ENCODE results near the gene ARID2. TPM values are rescaled to one million over a fixed set of nuclear protein-coding genes. Genes with fewer than 3 reads are reported as not detected.

Gene ARID2
- total and polyA plus RNA-seq, 2 experiments from 2014 or later: 26.5 to 54.9 TPM

DNA sequence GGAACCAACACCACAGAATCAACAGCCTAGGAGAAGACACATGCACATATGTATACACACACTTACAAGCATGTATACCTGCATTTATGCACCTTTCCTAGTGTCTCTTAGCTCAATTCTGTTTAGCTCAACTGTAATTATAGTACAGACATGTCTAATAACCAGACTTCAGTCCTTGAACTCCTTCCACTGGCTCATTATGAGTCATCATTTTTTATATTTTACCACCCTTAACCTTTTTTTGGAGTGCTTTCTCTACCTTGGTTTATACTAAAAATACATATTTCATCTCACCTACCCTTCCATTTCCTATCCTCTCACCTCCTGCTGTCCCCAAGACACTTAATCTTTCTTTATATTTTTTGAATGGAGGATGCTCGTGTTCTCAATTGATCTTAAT is 110.4 kb downstream of the ARID2 start:
- Histone ChIP-seq H2AFZ (no peak overlapping the region), H3F3A (replicated peaks; ENCODE audit: low read depth) (no peaks in the 10 kb centered on the region), H3K27me3 (ENCODE audit: insufficient read depth) (no peaks in the 10 kb centered on the region), H3K79me2 (replicated peaks; ENCODE audit: insufficient read depth) (no peaks in the 10 kb centered on the region), H3K27ac (ENCODE audit: low read depth) (no peak overlapping the region), H3K4me1 (ENCODE audit: insufficient read depth) (no peaks in the 10 kb centered on the region), H4K20me1 (replicated peaks; ENCODE audit: insufficient read depth) (no peaks in the 10 kb centered on the region), H3K9me2 (ENCODE audit: insufficient read depth) (no peaks in the 10 kb centered on the region), H3K4me2 (no peak overlapping the region), H3K36me3 (ENCODE audit: insufficient read depth) (peaks cover 18% of the 10 kb centered on the region; the same call in 1 of the 2 replicates), H3K4me3 (no peak overlapping the region)
- Mint-ChIP-seq H3K27me3 (ENCODE audit: insufficient read depth, low read depth, poor library complexity) (no peaks in the 10 kb centered on the region), H3K36me3 (ENCODE audit: low read depth) (peaks cover 30% of the 10 kb centered on the region), H3K4me3 (no peak overlapping the region), H3K27ac (peak overlapping the region; percentile 4; the same call in 1 of the 2 replicates), H3K4me1 (no peaks in the 10 kb centered on the region), H3K9me3 (no peaks in the 10 kb centered on the region; the same call in 2 of the 3 replicates)
- TF ChIP-seq EZH2 (IDR thresholded peaks at IDR 0.05; ENCODE audit: low read depth, unreplicated experiment) (no peak), EZH2phosphoT487 (IDR thresholded peaks at IDR 0.05; ENCODE audit: unreplicated experiment) (no peak), POLR2AphosphoS5 (IDR thresholded peaks at IDR 0.05; ENCODE audit: low read depth) (no peak), NANOG (IDR thresholded peaks at IDR 0.05; ENCODE audit: borderline replicate concordance) (no peak), JUNB (IDR thresholded peaks at IDR 0.05; ENCODE audit: unreplicated experiment) (no peak), ZNF114 (CRISPR knock-in tag; IDR thresholded peaks at IDR 0.05) (no peak), CREB1 (CRISPR knock-in tag; IDR thresholded peaks at IDR 0.05; ENCODE audit: low read depth) (no peak), STAT1 (IDR thresholded peaks at IDR 0.05; ENCODE audit: unreplicated experiment) (no peak), ZNF331 (CRISPR knock-in tag; IDR thresholded peaks at IDR 0.05; ENCODE audit: low read depth) (no peak)
- TF ChIP-seq, protein P1, sequence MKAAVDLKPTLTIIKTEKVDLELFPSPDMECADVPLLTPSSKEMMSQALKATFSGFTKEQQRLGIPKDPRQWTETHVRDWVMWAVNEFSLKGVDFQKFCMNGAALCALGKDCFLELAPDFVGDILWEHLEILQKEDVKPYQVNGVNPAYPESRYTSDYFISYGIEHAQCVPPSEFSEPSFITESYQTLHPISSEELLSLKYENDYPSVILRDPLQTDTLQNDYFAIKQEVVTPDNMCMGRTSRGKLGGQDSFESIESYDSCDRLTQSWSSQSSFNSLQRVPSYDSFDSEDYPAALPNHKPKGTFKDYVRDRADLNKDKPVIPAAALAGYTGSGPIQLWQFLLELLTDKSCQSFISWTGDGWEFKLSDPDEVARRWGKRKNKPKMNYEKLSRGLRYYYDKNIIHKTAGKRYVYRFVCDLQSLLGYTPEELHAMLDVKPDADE (IDR thresholded peaks at IDR 0.05): no peak
- TF ChIP-seq, protein P2, sequence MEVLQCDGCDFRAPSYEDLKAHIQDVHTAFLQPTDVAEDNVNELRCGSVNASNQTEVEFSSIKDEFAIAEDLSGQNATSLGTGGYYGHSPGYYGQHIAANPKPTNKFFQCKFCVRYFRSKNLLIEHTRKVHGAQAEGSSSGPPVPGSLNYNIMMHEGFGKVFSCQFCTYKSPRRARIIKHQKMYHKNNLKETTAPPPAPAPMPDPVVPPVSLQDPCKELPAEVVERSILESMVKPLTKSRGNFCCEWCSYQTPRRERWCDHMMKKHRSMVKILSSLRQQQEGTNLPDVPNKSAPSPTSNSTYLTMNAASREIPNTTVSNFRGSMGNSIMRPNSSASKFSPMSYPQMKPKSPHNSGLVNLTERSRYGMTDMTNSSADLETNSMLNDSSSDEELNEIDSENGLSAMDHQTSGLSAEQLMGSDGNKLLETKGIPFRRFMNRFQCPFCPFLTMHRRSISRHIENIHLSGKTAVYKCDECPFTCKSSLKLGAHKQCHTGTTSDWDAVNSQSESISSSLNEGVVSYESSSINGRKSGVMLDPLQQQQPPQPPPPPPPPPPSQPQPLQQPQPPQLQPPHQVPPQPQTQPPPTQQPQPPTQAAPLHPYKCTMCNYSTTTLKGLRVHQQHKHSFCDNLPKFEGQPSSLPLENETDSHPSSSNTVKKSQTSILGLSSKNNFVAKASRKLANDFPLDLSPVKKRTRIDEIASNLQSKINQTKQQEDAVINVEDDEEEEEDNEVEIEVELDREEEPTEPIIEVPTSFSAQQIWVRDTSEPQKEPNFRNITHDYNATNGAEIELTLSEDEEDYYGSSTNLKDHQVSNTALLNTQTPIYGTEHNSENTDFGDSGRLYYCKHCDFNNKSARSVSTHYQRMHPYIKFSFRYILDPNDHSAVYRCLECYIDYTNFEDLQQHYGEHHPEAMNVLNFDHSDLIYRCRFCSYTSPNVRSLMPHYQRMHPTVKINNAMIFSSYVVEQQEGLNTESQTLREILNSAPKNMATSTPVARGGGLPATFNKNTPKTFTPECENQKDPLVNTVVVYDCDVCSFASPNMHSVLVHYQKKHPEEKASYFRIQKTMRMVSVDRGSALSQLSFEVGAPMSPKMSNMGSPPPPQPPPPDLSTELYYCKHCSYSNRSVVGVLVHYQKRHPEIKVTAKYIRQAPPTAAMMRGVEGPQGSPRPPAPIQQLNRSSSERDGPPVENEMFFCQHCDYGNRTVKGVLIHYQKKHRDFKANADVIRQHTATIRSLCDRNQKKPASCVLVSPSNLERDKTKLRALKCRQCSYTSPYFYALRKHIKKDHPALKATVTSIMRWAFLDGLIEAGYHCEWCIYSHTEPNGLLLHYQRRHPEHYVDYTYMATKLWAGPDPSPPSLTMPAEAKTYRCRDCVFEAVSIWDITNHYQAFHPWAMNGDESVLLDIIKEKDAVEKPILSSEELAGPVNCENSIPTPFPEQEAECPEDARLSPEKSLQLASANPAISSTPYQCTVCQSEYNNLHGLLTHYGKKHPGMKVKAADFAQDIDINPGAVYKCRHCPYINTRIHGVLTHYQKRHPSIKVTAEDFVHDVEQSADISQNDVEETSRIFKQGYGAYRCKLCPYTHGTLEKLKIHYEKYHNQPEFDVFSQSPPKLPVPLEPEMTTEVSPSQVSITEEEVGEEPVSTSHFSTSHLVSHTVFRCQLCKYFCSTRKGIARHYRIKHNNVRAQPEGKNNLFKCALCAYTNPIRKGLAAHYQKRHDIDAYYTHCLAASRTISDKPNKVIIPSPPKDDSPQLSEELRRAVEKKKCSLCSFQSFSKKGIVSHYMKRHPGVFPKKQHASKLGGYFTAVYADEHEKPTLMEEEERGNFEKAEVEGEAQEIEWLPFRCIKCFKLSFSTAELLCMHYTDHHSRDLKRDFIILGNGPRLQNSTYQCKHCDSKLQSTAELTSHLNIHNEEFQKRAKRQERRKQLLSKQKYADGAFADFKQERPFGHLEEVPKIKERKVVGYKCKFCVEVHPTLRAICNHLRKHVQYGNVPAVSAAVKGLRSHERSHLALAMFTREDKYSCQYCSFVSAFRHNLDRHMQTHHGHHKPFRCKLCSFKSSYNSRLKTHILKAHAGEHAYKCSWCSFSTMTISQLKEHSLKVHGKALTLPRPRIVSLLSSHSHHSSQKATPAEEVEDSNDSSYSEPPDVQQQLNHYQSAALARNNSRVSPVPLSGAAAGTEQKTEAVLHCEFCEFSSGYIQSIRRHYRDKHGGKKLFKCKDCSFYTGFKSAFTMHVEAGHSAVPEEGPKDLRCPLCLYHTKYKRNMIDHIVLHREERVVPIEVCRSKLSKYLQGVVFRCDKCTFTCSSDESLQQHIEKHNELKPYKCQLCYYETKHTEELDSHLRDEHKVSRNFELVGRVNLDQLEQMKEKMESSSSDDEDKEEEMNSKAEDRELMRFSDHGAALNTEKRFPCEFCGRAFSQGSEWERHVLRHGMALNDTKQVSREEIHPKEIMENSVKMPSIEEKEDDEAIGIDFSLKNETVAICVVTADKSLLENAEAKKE (CRISPR knock-in tag; IDR thresholded peaks at IDR 0.05): no peak
- TF ChIP-seq, protein P3, sequence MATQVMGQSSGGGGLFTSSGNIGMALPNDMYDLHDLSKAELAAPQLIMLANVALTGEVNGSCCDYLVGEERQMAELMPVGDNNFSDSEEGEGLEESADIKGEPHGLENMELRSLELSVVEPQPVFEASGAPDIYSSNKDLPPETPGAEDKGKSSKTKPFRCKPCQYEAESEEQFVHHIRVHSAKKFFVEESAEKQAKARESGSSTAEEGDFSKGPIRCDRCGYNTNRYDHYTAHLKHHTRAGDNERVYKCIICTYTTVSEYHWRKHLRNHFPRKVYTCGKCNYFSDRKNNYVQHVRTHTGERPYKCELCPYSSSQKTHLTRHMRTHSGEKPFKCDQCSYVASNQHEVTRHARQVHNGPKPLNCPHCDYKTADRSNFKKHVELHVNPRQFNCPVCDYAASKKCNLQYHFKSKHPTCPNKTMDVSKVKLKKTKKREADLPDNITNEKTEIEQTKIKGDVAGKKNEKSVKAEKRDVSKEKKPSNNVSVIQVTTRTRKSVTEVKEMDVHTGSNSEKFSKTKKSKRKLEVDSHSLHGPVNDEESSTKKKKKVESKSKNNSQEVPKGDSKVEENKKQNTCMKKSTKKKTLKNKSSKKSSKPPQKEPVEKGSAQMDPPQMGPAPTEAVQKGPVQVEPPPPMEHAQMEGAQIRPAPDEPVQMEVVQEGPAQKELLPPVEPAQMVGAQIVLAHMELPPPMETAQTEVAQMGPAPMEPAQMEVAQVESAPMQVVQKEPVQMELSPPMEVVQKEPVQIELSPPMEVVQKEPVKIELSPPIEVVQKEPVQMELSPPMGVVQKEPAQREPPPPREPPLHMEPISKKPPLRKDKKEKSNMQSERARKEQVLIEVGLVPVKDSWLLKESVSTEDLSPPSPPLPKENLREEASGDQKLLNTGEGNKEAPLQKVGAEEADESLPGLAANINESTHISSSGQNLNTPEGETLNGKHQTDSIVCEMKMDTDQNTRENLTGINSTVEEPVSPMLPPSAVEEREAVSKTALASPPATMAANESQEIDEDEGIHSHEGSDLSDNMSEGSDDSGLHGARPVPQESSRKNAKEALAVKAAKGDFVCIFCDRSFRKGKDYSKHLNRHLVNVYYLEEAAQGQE (IDR thresholded peaks at IDR 0.05; ENCODE audit: unreplicated experiment): no peak
- TF ChIP-seq, protein P4, sequence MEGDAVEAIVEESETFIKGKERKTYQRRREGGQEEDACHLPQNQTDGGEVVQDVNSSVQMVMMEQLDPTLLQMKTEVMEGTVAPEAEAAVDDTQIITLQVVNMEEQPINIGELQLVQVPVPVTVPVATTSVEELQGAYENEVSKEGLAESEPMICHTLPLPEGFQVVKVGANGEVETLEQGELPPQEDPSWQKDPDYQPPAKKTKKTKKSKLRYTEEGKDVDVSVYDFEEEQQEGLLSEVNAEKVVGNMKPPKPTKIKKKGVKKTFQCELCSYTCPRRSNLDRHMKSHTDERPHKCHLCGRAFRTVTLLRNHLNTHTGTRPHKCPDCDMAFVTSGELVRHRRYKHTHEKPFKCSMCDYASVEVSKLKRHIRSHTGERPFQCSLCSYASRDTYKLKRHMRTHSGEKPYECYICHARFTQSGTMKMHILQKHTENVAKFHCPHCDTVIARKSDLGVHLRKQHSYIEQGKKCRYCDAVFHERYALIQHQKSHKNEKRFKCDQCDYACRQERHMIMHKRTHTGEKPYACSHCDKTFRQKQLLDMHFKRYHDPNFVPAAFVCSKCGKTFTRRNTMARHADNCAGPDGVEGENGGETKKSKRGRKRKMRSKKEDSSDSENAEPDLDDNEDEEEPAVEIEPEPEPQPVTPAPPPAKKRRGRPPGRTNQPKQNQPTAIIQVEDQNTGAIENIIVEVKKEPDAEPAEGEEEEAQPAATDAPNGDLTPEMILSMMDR (conservative IDR thresholded peaks at IDR 0.05; ENCODE audit: low read depth in 2 of 2): no peak
- DNase-seq (ENCODE audit: low spot score) (no peak), ATAC-seq (no peak)
